Smooth muscle cell (in vitro differentiated cells): ENCODE data around the gene LIPN. TPM values are rescaled to one million over a fixed set of nuclear protein-coding genes. Genes with fewer than 3 reads are reported as not detected.

ENCODE experiments used
- DNase-seq: peaks from one replicate; lab custom pipeline; 2025; ENCODE audit not compliant: unreplicated experiment; lab: John Stamatoyannopoulos, UW
- H2AFZ ChIP-seq: fragments of 200-600 bp; sonication (generic); 2 replicates; pipeline ENCODE4 v1.6.0; 2016; ENCODE audit warnings: antibody characterized with exemption, low read depth, mild to moderate bottlenecking
- H3F3A ChIP-seq: fragments of 200-600 bp; sonication (generic); 2 replicates; pipeline ENCODE4 v1.6.0; 2017; ENCODE audit warnings: antibody characterized with exemption, low read depth
- H3K27ac ChIP-seq: fragments of 200-600 bp; sonication (generic); 2 replicates; pipeline ENCODE4 v1.5.1; 2016; ENCODE audit warnings: low read depth, mild to moderate bottlenecking
- H3K27me3 ChIP-seq: fragments of 200-600 bp; sonication (generic); 2 replicates; pipeline ENCODE4 v1.6.1; 2016; ENCODE audit warnings: low read depth, mild to moderate bottlenecking
- H3K36me3 ChIP-seq: fragments of 200-600 bp; sonication (generic); 2 replicates; pipeline ENCODE4 v1.5.1; 2016; ENCODE audit warnings: low read depth
- H3K4me1 ChIP-seq: fragments of 200-600 bp; sonication (generic); 2 replicates; pipeline ENCODE4 v1.5.1; 2016; ENCODE audit warnings: low read depth
- H3K4me2 ChIP-seq: fragments of 200-600 bp; sonication (generic); 2 replicates; pipeline ENCODE4 v1.6.0; 2016; ENCODE audit warnings: mild to moderate bottlenecking
- H3K4me3 ChIP-seq: fragments of 200-600 bp; sonication (generic); 2 replicates; pipeline ENCODE4 v1.5.1; 2016; ENCODE audit warnings: mild to moderate bottlenecking
- H3K79me2 ChIP-seq: fragments of 200-600 bp; sonication (generic); 2 replicates; pipeline ENCODE4 v1.6.0; 2016; ENCODE audit warnings: low read depth, mild to moderate bottlenecking
- H3K9ac ChIP-seq: fragments of 200-600 bp; sonication (generic); 2 replicates; pipeline ENCODE4 v1.6.0; 2016; ENCODE audit warnings: low read depth
- H3K9me3 ChIP-seq: fragments of 200-600 bp; sonication (generic); replicated peaks from 2 replicates; pipeline ENCODE4 v1.5.1; 2016; ENCODE audit warnings: low read depth
- H4K20me1 ChIP-seq: fragments of 200-600 bp; sonication (generic); 2 replicates; pipeline ENCODE4 v1.6.0; 2016; ENCODE audit warnings: low read depth
- WGBS: methylation state at CpG from one replicate; pipeline ENCODE4 v1.1.7; 2016; ENCODE audit warnings: low lambda C conversion rate; 5-methylcytosine and 5-hydroxymethylcytosine counted together
- polyA plus RNA-seq: library from polyadenylated mRNA; unstranded; fragments of >200 nt; fragmentation: Nextera tagmentation; extraction: Ambion mirVana; gene quantifications from 2 replicates; pipeline ENCODE4 v1.2.1, GENCODE V29; 2016
- total RNA-seq: library from RNA; depleted of rRNA; stranded (reverse); fragments of >200 nt; gene quantifications from 2 replicates; pipeline ENCODE4 v1.2.3, GENCODE V29; 2014
- TF ChIP-seq, protein P1 (sequence below): fragments of 200-600 bp; sonication (generic); IDR thresholded peaks from 2 replicates; pipeline ENCODE4 v1.5.1; 2017; ENCODE audit warnings: borderline replicate concordance, mild to moderate bottlenecking, antibody characterized with exemption; ENCODE audit not compliant: insufficient read depth, poor library complexity, severe bottlenecking

The LIPN gene
- total and polyA plus RNA-seq, 2 experiments from 2014 or later = 0.40 TPM; not detected in 1

DNA sequence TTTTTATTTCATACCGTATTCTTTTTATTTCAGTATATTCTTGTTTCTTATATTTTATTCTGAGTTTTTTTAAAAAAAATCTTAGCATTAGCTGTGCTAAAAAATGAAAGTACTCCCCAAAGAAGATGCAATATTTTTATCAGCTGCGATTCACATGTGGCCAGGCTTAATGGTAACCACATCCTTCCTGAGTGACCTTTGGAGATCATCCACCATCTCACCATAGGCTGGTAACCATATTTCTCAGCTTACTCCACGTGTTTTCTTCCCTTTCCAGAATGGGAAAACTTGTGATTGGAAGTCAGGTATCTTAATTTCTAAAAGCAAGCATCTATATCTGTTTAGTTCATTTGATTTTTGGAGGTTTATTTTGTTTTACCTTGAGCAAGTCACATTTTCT is 23.9 kb downstream of the LIPN start:
- TF ChIP-seq, protein P1, sequence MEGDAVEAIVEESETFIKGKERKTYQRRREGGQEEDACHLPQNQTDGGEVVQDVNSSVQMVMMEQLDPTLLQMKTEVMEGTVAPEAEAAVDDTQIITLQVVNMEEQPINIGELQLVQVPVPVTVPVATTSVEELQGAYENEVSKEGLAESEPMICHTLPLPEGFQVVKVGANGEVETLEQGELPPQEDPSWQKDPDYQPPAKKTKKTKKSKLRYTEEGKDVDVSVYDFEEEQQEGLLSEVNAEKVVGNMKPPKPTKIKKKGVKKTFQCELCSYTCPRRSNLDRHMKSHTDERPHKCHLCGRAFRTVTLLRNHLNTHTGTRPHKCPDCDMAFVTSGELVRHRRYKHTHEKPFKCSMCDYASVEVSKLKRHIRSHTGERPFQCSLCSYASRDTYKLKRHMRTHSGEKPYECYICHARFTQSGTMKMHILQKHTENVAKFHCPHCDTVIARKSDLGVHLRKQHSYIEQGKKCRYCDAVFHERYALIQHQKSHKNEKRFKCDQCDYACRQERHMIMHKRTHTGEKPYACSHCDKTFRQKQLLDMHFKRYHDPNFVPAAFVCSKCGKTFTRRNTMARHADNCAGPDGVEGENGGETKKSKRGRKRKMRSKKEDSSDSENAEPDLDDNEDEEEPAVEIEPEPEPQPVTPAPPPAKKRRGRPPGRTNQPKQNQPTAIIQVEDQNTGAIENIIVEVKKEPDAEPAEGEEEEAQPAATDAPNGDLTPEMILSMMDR = no peak
- peak overlapping the region; percentile 15 for H2AFZ ChIP-seq
- H3K79me2 ChIP-seq = no peaks in the 10 kb centered on the region
- no peak overlapping the region for H3K4me2 ChIP-seq
- no peaks in the 10 kb centered on the region for H4K20me1 ChIP-seq
- H3K9me3 ChIP-seq = no peaks in the 10 kb centered on the region
- H3F3A ChIP-seq = no peaks in the 10 kb centered on the region
- whole genome bisulfite sequencing = 63% methylated on average over 3 of the region's 3 CpGs
- H3K27me3 ChIP-seq = peaks cover 19% of the 10 kb centered on the region
- H3K27ac ChIP-seq = no peak overlapping the region
- DNase-seq = no peak
- no peak overlapping the region for H3K4me3 ChIP-seq
- no peaks in the 10 kb centered on the region for H3K36me3 ChIP-seq
- H3K9ac ChIP-seq = no peak overlapping the region
- no peaks in the 10 kb centered on the region for H3K4me1 ChIP-seq

DNA sequence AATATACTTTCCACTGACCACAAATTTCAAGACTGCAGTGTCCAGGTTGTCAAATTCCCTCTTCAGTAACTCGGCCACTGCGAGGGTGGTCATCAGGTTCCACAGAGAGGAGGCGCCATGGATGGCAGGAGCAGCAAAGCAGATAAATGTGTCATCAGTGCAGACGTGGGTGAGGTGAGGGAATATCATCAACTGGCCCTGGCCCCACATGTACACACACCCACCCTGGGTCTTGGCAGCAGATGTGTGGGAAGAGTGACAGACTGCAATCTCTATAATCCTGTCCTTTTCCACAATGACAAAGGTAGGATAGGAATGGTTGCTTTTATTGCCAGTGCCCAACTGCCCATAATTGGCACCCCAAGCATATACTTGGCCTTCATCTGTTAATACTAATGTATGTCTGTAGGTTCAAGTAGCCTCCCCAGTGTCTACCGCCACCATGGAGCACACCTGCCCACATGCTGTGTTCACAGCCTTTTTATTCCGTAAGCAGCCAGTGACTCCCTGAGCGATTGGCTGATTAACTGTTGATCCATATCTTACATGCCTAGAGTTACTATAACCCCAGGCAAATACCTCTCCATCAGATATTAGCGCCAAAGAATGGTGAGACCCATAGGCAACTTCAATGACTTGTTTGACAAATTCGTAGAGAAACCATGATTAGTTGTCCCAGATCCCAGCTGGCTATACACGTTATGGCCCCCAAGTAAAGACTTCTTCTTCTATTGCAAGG is 26.4 kb downstream of the LIPN start:
- Histone ChIP-seq H3K79me2 (no peaks in the 10 kb centered on the region), H3K4me2 (no peak overlapping the region), H3K9me3 (no peaks in the 10 kb centered on the region), H3K27ac (no peak overlapping the region), H3K27me3 (peaks cover 15% of the 10 kb centered on the region), H3K4me1 (no peaks in the 10 kb centered on the region), H2AFZ (no peak overlapping the region), H3K4me3 (no peak overlapping the region), H3F3A (no peaks in the 10 kb centered on the region), H3K36me3 (no peaks in the 10 kb centered on the region), H4K20me1 (no peaks in the 10 kb centered on the region), H3K9ac (no peak overlapping the region)
- TF ChIP-seq, protein P1 = no peak
- no peak for DNase-seq
- 82% methylated on average over 10 of the region's 10 CpGs for WGBS

DNA sequence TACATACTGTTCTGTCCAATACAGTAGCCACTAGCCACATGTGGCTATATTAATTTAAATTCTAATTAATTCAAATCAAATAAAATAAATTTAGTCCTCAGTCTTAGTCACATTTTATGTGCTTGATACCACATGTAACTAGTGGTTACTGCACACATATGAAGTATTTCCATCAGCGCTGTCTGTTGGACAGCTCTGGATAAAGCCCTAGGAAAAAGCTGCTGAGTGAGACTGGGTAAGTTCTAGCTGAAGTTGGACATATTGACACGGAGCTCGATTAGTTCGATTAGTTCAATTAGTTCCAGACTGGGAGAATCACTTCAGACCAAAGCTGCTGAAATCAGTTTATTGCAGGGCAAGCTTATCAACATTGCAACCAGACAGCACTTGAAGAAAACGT is 27.6 kb downstream of the LIPN start:
- no peak for DNase-seq
- TF ChIP-seq, protein P1 = no peak
- H3K4me2 ChIP-seq = no peak overlapping the region
- H3K4me3 ChIP-seq = no peak overlapping the region
- H3F3A ChIP-seq = no peaks in the 10 kb centered on the region
- H3K79me2 ChIP-seq = no peaks in the 10 kb centered on the region
- 78% methylated on average over 5 of the region's 5 CpGs for WGBS
- H3K27ac ChIP-seq = no peak overlapping the region
- peaks cover 8% of the 10 kb centered on the region for H3K27me3 ChIP-seq
- no peaks in the 10 kb centered on the region for H4K20me1 ChIP-seq
- no peak overlapping the region for H2AFZ ChIP-seq
- no peaks in the 10 kb centered on the region for H3K4me1 ChIP-seq
- H3K9ac ChIP-seq = no peak overlapping the region
- no peaks in the 10 kb centered on the region for H3K36me3 ChIP-seq
- no peaks in the 10 kb centered on the region for H3K9me3 ChIP-seq

DNA sequence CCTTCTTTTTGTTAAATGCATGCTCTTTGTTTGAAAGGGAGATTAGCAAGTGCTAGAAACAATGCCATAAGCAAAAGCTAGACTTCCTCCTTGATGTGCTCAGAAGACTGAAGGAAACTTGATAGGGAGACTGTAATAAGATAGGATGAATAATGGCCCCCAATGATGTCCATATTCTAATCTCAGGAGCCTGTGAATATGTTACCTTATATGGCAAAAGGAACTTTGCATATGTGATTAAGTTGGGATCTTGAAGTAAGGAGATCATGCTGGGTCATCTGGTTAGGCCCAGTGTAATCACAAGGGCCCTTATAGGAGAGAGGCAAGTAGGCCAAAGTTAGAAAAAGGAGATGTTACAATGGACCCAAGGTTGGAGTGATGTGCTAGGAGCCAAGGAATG is 29.1 kb downstream of the LIPN start:
- Histone ChIP-seq H2AFZ (no peak overlapping the region), H3K4me3 (no peak overlapping the region), H4K20me1 (no peaks in the 10 kb centered on the region), H3F3A (peaks cover 8% of the 10 kb centered on the region), H3K9me3 (no peaks in the 10 kb centered on the region), H3K27me3 (no peaks in the 10 kb centered on the region), H3K9ac (no peak overlapping the region), H3K36me3 (no peaks in the 10 kb centered on the region), H3K4me2 (no peak overlapping the region), H3K79me2 (no peaks in the 10 kb centered on the region), H3K4me1 (peaks cover 9% of the 10 kb centered on the region), H3K27ac (no peak overlapping the region)
- TF ChIP-seq, protein P1 = no peak
- DNase-seq = no peak
